Measurements from ENCODE around the gene RTTN.

- TF ChIP-seq, protein P1, sequence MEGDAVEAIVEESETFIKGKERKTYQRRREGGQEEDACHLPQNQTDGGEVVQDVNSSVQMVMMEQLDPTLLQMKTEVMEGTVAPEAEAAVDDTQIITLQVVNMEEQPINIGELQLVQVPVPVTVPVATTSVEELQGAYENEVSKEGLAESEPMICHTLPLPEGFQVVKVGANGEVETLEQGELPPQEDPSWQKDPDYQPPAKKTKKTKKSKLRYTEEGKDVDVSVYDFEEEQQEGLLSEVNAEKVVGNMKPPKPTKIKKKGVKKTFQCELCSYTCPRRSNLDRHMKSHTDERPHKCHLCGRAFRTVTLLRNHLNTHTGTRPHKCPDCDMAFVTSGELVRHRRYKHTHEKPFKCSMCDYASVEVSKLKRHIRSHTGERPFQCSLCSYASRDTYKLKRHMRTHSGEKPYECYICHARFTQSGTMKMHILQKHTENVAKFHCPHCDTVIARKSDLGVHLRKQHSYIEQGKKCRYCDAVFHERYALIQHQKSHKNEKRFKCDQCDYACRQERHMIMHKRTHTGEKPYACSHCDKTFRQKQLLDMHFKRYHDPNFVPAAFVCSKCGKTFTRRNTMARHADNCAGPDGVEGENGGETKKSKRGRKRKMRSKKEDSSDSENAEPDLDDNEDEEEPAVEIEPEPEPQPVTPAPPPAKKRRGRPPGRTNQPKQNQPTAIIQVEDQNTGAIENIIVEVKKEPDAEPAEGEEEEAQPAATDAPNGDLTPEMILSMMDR (IDR thresholded peaks at IDR 0.05; ENCODE audit: low read length), result no peak
- no peak for TF ChIP-seq EZH2 (optimal IDR thresholded peaks at IDR 0.05; ENCODE audit: low read depth, low read length)
Observed at GRCh38 chr18:69996951-69997798, 208.3 kb downstream of the RTTN start.
